Neuronal stem cell (in vitro differentiated cells): ENCODE measurements around the gene GINS1.

ENCODE experiments used
- DNase-seq: peaks from one replicate; pipeline ENCODE4 v3.0.0-alpha.2; 2013; ENCODE audit warnings: low spot score
- H2AFZ ChIP-seq: one replicate; pipeline ENCODE4 v1.6.1; 2013; ENCODE audit warnings: mild to moderate bottlenecking, low read length, inconsistent platforms
- H2AK5ac ChIP-seq: 2 replicates; pipeline ENCODE4 v1.6.1; 2013; ENCODE audit warnings: low read depth, mild to moderate bottlenecking, inconsistent platforms, low read length, moderate library complexity, mixed read lengths
- H2BK120ac ChIP-seq: 2 replicates; pipeline ENCODE4 v1.6.1; 2013; ENCODE audit warnings: low read depth, mild to moderate bottlenecking, inconsistent platforms, low read length, moderate library complexity, mixed read lengths
- H2BK12ac ChIP-seq: one replicate; pipeline ENCODE4 v1.6.1; 2013; ENCODE audit warnings: low read length, inconsistent platforms
- H2BK15ac ChIP-seq: 2 replicates; pipeline ENCODE4 v1.6.1; 2013; ENCODE audit warnings: mild to moderate bottlenecking, low read length, inconsistent platforms, mixed read lengths
- H2BK5ac ChIP-seq: one replicate; pipeline ENCODE4 v1.6.1; 2013; ENCODE audit warnings: inconsistent platforms, mild to moderate bottlenecking, low read length, moderate library complexity
- H3K14ac ChIP-seq: one replicate; pipeline ENCODE4 v1.6.1; 2013; ENCODE audit warnings: low read length, inconsistent platforms
- H3K18ac ChIP-seq: 2 replicates; pipeline ENCODE4 v1.6.1; 2013; ENCODE audit warnings: low read length, inconsistent platforms
- H3K23ac ChIP-seq: 2 replicates; pipeline ENCODE4 v1.6.1; 2013; ENCODE audit warnings: low read depth, mild to moderate bottlenecking, mixed read lengths, low read length, inconsistent platforms; ENCODE audit not compliant: poor library complexity
- H3K27ac ChIP-seq: replicated peaks from 3 replicates; pipeline ENCODE4 v1.5.1; 2013; ENCODE audit warnings: low read length, inconsistent platforms
- H3K27me3 ChIP-seq, 3 experiments: 2 replicates each; pipeline ENCODE4 v1.6.1; 2013; ENCODE audit warnings: low read length in 3 of 3, mild to moderate bottlenecking in 2 of 3, inconsistent platforms in 1 of 3, low read depth in 1 of 3, mixed read lengths in 1 of 3, moderate library complexity in 1 of 3; ENCODE audit not compliant: control insufficient read depth in 3 of 3, insufficient read depth in 3 of 3
- H3K36me3 ChIP-seq, 2 donors: replicated peaks in 1 of 2; 2 replicates each; pipeline ENCODE4 v1.6.1; 2013; ENCODE audit warnings: low read length in 2 of 2; ENCODE audit not compliant: control insufficient read depth in 2 of 2, insufficient read depth in 2 of 2
- H3K4ac ChIP-seq: 2 replicates; pipeline ENCODE4 v1.6.1; 2013; ENCODE audit warnings: inconsistent platforms, mild to moderate bottlenecking, low read length, moderate library complexity
- H3K4me1 ChIP-seq, 2 donors: 1 replicate in 1 of 2; 2 replicates in 1 of 2; pipeline ENCODE4 v1.6.1; 2013; ENCODE audit warnings: low read length in 2 of 2, low read depth in 1 of 2; ENCODE audit not compliant: control insufficient read depth in 2 of 2, insufficient read depth in 1 of 2
- H3K4me2 ChIP-seq: one replicate; pipeline ENCODE4 v1.6.1; 2013; ENCODE audit warnings: mild to moderate bottlenecking, low read length, inconsistent platforms; ENCODE audit not compliant: insufficient read depth, poor library complexity, severe bottlenecking
- H3K4me3 ChIP-seq, 2 donors: 2 replicates each; pipeline ENCODE4 v1.5.1; 2013; ENCODE audit warnings: low read length in 2 of 2, mild to moderate bottlenecking in 2 of 2, inconsistent platforms in 1 of 2, moderate library complexity in 1 of 2
- H3K79me1 ChIP-seq: one replicate; pipeline ENCODE4 v1.6.1; 2013; ENCODE audit warnings: low read depth, mild to moderate bottlenecking, inconsistent platforms, low read length, moderate library complexity
- H3K9ac ChIP-seq: one replicate; pipeline ENCODE4 v1.6.1; 2013; ENCODE audit warnings: mild to moderate bottlenecking, low read depth, low read length, inconsistent platforms; ENCODE audit not compliant: poor library complexity
- H3K9me3 ChIP-seq, 2 donors: replicated peaks in 1 of 2; 2 replicates each; pipeline versions ENCODE3 to v1.6.1; 2013; ENCODE audit warnings: low read length in 2 of 2, mild to moderate bottlenecking in 2 of 2, inconsistent platforms in 1 of 2, low read depth in 1 of 2, mixed read lengths in 1 of 2, moderate library complexity in 1 of 2; ENCODE audit not compliant: control insufficient read depth in 2 of 2, insufficient read depth in 1 of 2
- H4K8ac ChIP-seq: one replicate; pipeline ENCODE4 v1.6.1; 2013; ENCODE audit warnings: low read depth, mild to moderate bottlenecking, inconsistent platforms, low read length, moderate library complexity
- H4K91ac ChIP-seq: one replicate; pipeline ENCODE4 v1.6.1; 2013; ENCODE audit warnings: low read length, low read depth, mild to moderate bottlenecking, inconsistent platforms; ENCODE audit not compliant: poor library complexity
- WGBS, 2 donors: extraction: QIAGEN DNeasy Blood & Tissue Kit; methylation state at CpG; one replicate each; pipeline ENCODE4 v1.1.7; 2013; ENCODE audit warnings: missing lambda C conversion rate in 2 of 2, mixed read lengths in 1 of 2; ENCODE audit not compliant: insufficient read length in 2 of 2, insufficient replicate concordance in 1 of 2; ENCODE audit errors: extremely low coverage in 2 of 2; 5-methylcytosine and 5-hydroxymethylcytosine counted together

The GINS1 gene

GRCh38 chr20:25453035-25453810 is 45.8 kb downstream of the GINS1 start:
- no peak overlapping the region for H3K23ac ChIP-seq
- no peak overlapping the region for H3K4me2 ChIP-seq
- H2BK5ac ChIP-seq = no peak overlapping the region
- no peak overlapping the region for H3K18ac ChIP-seq
- no peak overlapping the region for H2BK15ac ChIP-seq
- no peak overlapping the region for H2BK120ac ChIP-seq
- DNase-seq = no peak
- no peak overlapping the region for H4K8ac ChIP-seq
- no peak overlapping the region for H3K9ac ChIP-seq
- H2BK12ac ChIP-seq = no peak overlapping the region
- H3K27me3 ChIP-seq = no peaks in the 10 kb centered on the region
- H2AFZ ChIP-seq = no peak overlapping the region
- peaks cover 2 to 4% of the 10 kb centered on the region in 2 donors for H3K9me3 ChIP-seq
- no peak overlapping the region for H3K27ac ChIP-seq
- no peak overlapping the region for H3K14ac ChIP-seq
- H3K36me3 ChIP-seq = peaks cover 28 to 79% of the 10 kb centered on the region in 2 donors
- H3K79me1 ChIP-seq = no peaks in the 10 kb centered on the region
- WGBS, 2 donors = no CpG with 5 or more reads among the region's 25 CpGs
- H3K4me3 ChIP-seq = no peak overlapping the region
- H3K4me1 ChIP-seq = no peaks in the 10 kb centered on the region
- H4K91ac ChIP-seq = no peak overlapping the region
- H2AK5ac ChIP-seq = no peak overlapping the region
- H3K4ac ChIP-seq = no peak overlapping the region

DNA sequence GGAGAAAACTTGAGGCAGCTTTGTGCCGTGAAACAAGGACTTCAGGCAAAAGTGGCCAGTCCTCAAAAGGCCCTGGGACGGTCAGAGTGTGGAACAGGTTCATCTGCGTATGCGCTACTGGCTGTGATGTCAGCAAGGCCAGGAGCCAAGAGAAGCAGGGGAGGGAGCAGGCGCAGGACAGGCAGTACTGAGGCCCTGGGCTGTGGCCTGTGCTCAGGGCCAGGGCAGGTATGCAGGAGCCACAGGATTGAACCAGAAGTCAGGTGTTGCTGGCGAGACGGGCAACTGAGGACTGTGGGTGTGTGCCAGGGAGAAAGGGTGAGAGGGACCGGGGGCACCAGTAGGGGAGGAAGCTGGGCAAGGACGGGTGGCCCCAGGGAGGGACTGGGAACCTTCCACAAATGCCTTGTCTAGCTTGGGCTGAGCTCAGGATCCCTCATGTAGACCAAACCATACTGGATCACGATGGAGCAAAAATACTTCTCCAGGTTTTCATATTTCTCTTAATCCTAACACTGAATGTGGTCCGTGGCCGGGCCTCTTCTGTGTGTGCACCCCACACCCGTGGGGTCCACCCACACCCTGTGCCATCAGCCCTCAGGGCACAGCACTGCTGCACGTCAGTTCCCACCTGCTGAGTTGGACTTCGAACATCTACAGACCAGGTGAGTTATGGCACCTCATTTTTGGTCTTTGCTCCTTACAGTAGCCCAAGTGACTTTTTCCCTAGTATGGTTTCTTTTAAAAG is 46.9 kb downstream of the GINS1 start:
- no peaks in the 10 kb centered on the region for H3K4me1 ChIP-seq
- H3K79me1 ChIP-seq = no peaks in the 10 kb centered on the region
- no peak overlapping the region for H3K23ac ChIP-seq
- H4K91ac ChIP-seq = peak overlapping the region; percentile 43
- no peak overlapping the region for H2AFZ ChIP-seq
- H2AK5ac ChIP-seq = no peak overlapping the region
- H2BK120ac ChIP-seq = no peak overlapping the region
- H3K4me2 ChIP-seq = no peak overlapping the region
- no peak overlapping the region for H3K14ac ChIP-seq
- no peak overlapping the region for H2BK15ac ChIP-seq
- DNase-seq = no peak
- no peak overlapping the region for H4K8ac ChIP-seq
- peaks cover 0 to 2% of the 10 kb centered on the region in 2 donors for H3K9me3 ChIP-seq
- no peak overlapping the region for H3K4ac ChIP-seq
- H3K36me3 ChIP-seq = peaks cover 34 to 80% of the 10 kb centered on the region in 2 donors
- no peak overlapping the region for H3K4me3 ChIP-seq
- H2BK12ac ChIP-seq = no peak overlapping the region
- no peak overlapping the region for H2BK5ac ChIP-seq
- H3K27ac ChIP-seq = no peak overlapping the region
- WGBS, 2 donors = no CpG with 5 or more reads among the region's 15 CpGs
- H3K18ac ChIP-seq = no peak overlapping the region
- H3K27me3 ChIP-seq = no peaks in the 10 kb centered on the region
- no peak overlapping the region for H3K9ac ChIP-seq

GRCh38 chr20:25457886-25458680 is 50.6 kb downstream of the GINS1 start:
- peak overlapping the region in 1 of 2 donors; percentile 42 for H3K4me3 ChIP-seq
- no CpG with 5 or more reads among the region's 22 CpGs for WGBS, 2 donors
- H2AK5ac ChIP-seq = no peak overlapping the region
- H3K27me3 ChIP-seq = no peaks in the 10 kb centered on the region
- no peak overlapping the region for H3K27ac ChIP-seq
- peak overlapping the region; percentile 39 for H3K9ac ChIP-seq
- peak overlapping the region; percentile 34 for H3K23ac ChIP-seq
- no peak overlapping the region for H4K91ac ChIP-seq
- no peaks in the 10 kb centered on the region for H3K9me3 ChIP-seq
- peaks cover 5% of the 10 kb centered on the region for H3K79me1 ChIP-seq
- H2AFZ ChIP-seq = no peak overlapping the region
- H3K36me3 ChIP-seq = peaks cover 36 to 83% of the 10 kb centered on the region in 2 donors
- H2BK15ac ChIP-seq = no peak overlapping the region
- no peak overlapping the region for H3K4me2 ChIP-seq
- H2BK120ac ChIP-seq = no peak overlapping the region
- peak overlapping the region; percentile 51 for H3K14ac ChIP-seq
- no peak overlapping the region for H2BK12ac ChIP-seq
- peak overlapping the region; percentile 48 for H2BK5ac ChIP-seq
- no peaks in the 10 kb centered on the region for H3K4me1 ChIP-seq
- no peak overlapping the region for H3K4ac ChIP-seq
- DNase-seq = no peak
- no peak overlapping the region for H4K8ac ChIP-seq
- peak overlapping the region; percentile 17 for H3K18ac ChIP-seq
